ENCODE results near the gene TENT5A. TPM values are rescaled to one million over a fixed set of nuclear protein-coding genes. Genes with fewer than 3 reads are reported as not detected.
A peak's percentile ranks its signal among the peaks of the same experiment; 100 is the strongest.
"Not testable (repeated sequence)": the region's sequence is repeated elsewhere in the genome, so short reads cannot be mapped to it uniquely, and the experiment has no call there.

TENT5A gene
- total RNA-seq, result 4.1 TPM

GRCh38 chr6:81752084-81752920 lies at the start of gene TENT5A:
Gene TENT5A (minus strand): TSS chr6:81752681. CDS start chr6:81752141, 540 bp downstream.
- DNase-seq (ENCODE audit: low spot score in 2 of 2) (peak; percentile 77 to 80), FAIRE-seq (no peak)

GRCh38 chr6:81801489-81801888 lies 49.0 kb upstream of the TENT5A start:
- no peak for DNase-seq (ENCODE audit: low spot score in 2 of 2)

GRCh38 chr6:81800666-81801065 lies 48.2 kb upstream of the TENT5A start:
- DNase-seq (ENCODE audit: low spot score in 2 of 2), result no peak
- FAIRE-seq, result no peak

More at GRCh38 chr6:81801489-81801888, 49.0 kb upstream of the TENT5A start:
- FAIRE-seq, result no peak

- FAIRE-seq (no peak), DNase-seq (ENCODE audit: low spot score in 2 of 2) (no peak)
Observed at GRCh38 chr6:81799323-81799722, 46.8 kb upstream of the TENT5A start.

- no peak for FAIRE-seq
- DNase-seq (ENCODE audit: low spot score in 2 of 2), result no peak
Observed at GRCh38 chr6:81797591-81797990, 45.1 kb upstream of the TENT5A start.

- FAIRE-seq, result no peak
Observed at GRCh38 chr6:81795890-81796289, 43.4 kb upstream of the TENT5A start.

GRCh38 chr6:81793821-81794475 lies 41.5 kb upstream of the TENT5A start:
- no peak for DNase-seq (ENCODE audit: low spot score in 2 of 2)
- FAIRE-seq, result no peak

More at GRCh38 chr6:81795890-81796289, 43.4 kb upstream of the TENT5A start:
- no peak for DNase-seq (ENCODE audit: low spot score in 2 of 2)

- no peak for DNase-seq (ENCODE audit: low spot score in 2 of 2)
Observed at GRCh38 chr6:81792826-81793225, 40.3 kb upstream of the TENT5A start.

GRCh38 chr6:81791756-81792155 lies 39.3 kb upstream of the TENT5A start:
- no peak for FAIRE-seq
- no peak for DNase-seq (ENCODE audit: low spot score in 2 of 2)

More at GRCh38 chr6:81792826-81793225, 40.3 kb upstream of the TENT5A start:
- no peak for FAIRE-seq

GRCh38 chr6:81790034-81790433 lies 37.6 kb upstream of the TENT5A start:
- DNase-seq (ENCODE audit: low spot score in 2 of 2) (no peak), FAIRE-seq (no peak)

- DNase-seq (ENCODE audit: low spot score in 2 of 2) (no peak), FAIRE-seq (no peak)
Observed at GRCh38 chr6:81789291-81789690, 36.8 kb upstream of the TENT5A start.

- FAIRE-seq, result no peak
- DNase-seq (ENCODE audit: low spot score in 2 of 2), result no peak
Observed at GRCh38 chr6:81788748-81789147, 36.3 kb upstream of the TENT5A start.

- no peak for FAIRE-seq
- no peak for DNase-seq (ENCODE audit: low spot score in 2 of 2)
Observed at GRCh38 chr6:81787313-81788068, 35.0 kb upstream of the TENT5A start.

GRCh38 chr6:81786150-81786549 lies 33.7 kb upstream of the TENT5A start:
- no peak for FAIRE-seq

GRCh38 chr6:81785377-81785776 lies 32.9 kb upstream of the TENT5A start:
- DNase-seq (ENCODE audit: low spot score in 2 of 2), result no peak
- FAIRE-seq, result no peak

More at GRCh38 chr6:81786150-81786549, 33.7 kb upstream of the TENT5A start:
- no peak for DNase-seq (ENCODE audit: low spot score in 2 of 2)

GRCh38 chr6:81783893-81784292 lies 31.4 kb upstream of the TENT5A start:
- DNase-seq (ENCODE audit: low spot score in 2 of 2) (no peak), FAIRE-seq (no peak)

- DNase-seq (ENCODE audit: low spot score in 2 of 2), result no peak
- no peak for FAIRE-seq
Observed at GRCh38 chr6:81781624-81782023, 29.1 kb upstream of the TENT5A start.

- no peak for DNase-seq (ENCODE audit: low spot score in 2 of 2)
- FAIRE-seq, result no peak
Observed at GRCh38 chr6:81777586-81778268, 25.2 kb upstream of the TENT5A start.

GRCh38 chr6:81776219-81776618 lies 23.7 kb upstream of the TENT5A start:
- not testable (repeated sequence) for DNase-seq (ENCODE audit: low spot score in 2 of 2); FAIRE-seq

- DNase-seq (ENCODE audit: low spot score in 2 of 2), result no peak
Observed at GRCh38 chr6:81774542-81774941, 22.1 kb upstream of the TENT5A start.

More at GRCh38 chr6:81774542-81774941, 22.1 kb upstream of the TENT5A start:
- FAIRE-seq, result no peak
